Fibroblast of the aortic adventitia (primary cell): Measurements from ENCODE around the gene CXorf49. TPM values are rescaled to one million over a fixed set of nuclear protein-coding genes. Genes with fewer than 3 reads are reported as not detected.
"Not testable (repeated sequence)": the region's sequence is repeated elsewhere in the genome, so short reads cannot be mapped to it uniquely, and the experiment has no call there.

Experiments used
- DNase-seq: peaks from one replicate; pipeline ENCODE4 v3.0.0-alpha.2; 2010; ENCODE audit warnings: low read depth
- H3K4me3 ChIP-seq: 2 replicates; pipeline ENCODE4 v1.5.1; 2011; ENCODE audit warnings: low read depth, mild to moderate bottlenecking, control low read depth, low read length, moderate library complexity
- total RNA-seq: library from RNA; depleted of rRNA; stranded (reverse); fragments of >200 nt; gene quantifications from 2 replicates; pipeline ENCODE4 v1.2.3, GENCODE V29; 2012; ENCODE audit warnings: low replicate concordance
- TF ChIP-seq, protein P1 (sequence below): IDR thresholded peaks from 2 replicates; pipeline ENCODE4 v1.5.1; 2011; ENCODE audit warnings: mild to moderate bottlenecking, low read length, control low read depth, inconsistent platforms; ENCODE audit not compliant: insufficient read depth

Gene CXorf49
- total RNA-seq, 1 donor: not detected

DNA sequence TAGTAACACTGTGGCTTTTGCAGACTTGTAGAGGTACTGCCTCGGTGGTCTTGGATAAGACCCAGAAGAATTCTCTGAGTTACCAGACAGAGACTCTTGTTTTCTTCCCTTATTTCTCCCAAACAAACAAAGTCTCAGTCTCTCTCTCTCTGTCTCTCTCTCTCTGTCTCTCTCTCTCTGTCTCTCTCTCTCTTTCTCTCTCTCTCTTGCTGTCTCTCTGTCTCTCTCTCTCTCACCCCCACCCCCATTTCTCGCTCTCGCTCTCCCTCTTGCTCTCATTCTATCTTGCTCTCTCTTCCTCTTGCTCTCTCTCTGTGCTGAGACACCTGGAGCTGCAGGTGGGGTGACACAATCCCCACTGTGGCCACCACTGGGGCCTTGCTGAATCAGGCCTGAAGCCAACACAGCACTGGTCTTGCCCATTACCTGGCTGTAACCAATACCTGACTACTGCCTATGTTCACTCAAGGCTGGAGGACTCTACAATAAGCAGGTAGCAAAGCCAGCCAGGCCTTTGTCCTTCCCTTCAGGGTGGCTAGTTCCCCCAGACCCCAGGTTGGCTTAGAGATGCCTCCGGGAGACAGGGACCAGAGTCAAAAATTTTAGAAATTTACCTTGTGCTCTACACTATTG lies 38.4 kb downstream of the CXorf49 start:
- no peak overlapping the region for H3K4me3 ChIP-seq
- DNase-seq: no peak
- TF ChIP-seq, protein P1, sequence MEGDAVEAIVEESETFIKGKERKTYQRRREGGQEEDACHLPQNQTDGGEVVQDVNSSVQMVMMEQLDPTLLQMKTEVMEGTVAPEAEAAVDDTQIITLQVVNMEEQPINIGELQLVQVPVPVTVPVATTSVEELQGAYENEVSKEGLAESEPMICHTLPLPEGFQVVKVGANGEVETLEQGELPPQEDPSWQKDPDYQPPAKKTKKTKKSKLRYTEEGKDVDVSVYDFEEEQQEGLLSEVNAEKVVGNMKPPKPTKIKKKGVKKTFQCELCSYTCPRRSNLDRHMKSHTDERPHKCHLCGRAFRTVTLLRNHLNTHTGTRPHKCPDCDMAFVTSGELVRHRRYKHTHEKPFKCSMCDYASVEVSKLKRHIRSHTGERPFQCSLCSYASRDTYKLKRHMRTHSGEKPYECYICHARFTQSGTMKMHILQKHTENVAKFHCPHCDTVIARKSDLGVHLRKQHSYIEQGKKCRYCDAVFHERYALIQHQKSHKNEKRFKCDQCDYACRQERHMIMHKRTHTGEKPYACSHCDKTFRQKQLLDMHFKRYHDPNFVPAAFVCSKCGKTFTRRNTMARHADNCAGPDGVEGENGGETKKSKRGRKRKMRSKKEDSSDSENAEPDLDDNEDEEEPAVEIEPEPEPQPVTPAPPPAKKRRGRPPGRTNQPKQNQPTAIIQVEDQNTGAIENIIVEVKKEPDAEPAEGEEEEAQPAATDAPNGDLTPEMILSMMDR: no peak

DNA sequence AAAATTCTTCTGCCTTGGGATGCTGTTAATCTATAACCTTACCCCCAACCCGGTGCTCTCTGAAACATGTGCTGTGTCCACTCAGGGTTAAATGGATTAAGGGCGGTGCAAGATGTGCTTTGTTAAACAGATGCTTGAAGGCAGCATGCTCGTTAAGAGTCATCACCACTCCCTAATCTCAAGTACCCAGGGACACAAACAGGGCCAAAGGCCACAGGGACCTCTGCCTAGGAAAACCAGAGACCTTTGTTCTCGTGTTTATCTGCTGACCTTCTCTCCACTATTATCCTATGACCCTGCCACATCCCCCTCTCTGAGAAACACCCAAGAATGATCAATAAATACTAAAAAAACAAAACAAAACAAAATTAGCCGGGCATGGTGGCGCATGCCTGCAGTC lies 40.9 kb downstream of the CXorf49 start:
- H3K4me3 ChIP-seq, DNase-seq: not testable (repeated sequence)

DNA sequence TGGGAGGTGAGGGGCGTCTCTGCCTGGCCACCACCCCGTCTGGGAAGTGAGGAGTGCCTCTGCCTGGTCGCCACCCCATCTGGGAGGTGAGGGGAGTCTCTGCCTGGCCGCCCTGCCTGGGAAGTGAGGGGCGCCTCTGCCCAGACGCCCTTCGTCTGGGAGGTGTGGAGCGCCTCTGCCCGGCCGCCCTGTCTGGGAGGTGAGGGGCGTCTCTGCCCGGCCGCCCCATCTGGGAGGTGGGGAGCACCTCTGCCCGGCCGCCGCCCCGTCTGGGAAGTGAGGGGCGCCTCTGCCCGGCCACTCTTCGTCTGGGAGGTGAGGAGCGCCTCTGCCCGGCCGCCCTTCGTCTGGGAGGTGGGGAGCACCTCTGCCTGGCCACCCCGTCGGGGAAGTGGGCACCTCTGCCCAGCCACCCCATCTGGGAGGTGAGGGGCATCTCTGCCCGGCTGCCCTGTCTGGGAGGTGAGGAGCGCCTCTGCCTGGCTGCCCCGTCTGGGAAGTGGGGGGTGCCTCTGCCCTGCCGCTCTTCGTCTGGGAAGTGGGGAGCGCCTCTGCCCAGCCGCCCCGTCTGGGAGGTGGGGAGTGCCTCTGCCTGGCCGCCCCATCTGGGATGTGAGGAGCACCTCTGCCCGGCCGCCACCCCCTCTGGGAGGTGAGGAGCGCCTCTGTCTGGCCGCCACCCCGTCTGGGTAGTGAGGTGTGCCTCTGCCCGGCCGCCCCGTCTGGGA lies 41.9 kb downstream of the CXorf49 start:
- not testable (repeated sequence) for H3K4me3 ChIP-seq, DNase-seq

DNA sequence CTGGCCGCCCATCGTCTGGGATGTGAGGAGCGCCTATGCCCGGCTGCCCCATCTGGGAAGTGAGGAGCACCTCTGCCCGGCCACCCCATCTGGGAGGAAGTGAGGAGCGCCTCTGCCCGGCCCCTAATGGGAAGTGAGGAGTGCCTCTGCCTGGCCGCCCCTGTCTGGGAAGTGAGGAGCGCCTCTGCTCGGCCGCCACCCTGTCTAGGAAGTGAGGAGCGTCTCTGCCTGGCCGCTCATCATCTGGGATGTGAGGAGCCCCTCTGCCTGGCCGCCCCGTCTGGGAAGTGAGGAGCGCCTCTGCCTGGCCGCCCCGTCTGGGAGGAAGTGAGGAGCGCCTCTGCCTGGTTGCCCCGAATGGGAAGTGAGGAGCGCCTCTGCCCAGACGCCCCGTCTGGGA lies 42.4 kb downstream of the CXorf49 start:
- not testable (repeated sequence) for DNase-seq, H3K4me3 ChIP-seq

DNA sequence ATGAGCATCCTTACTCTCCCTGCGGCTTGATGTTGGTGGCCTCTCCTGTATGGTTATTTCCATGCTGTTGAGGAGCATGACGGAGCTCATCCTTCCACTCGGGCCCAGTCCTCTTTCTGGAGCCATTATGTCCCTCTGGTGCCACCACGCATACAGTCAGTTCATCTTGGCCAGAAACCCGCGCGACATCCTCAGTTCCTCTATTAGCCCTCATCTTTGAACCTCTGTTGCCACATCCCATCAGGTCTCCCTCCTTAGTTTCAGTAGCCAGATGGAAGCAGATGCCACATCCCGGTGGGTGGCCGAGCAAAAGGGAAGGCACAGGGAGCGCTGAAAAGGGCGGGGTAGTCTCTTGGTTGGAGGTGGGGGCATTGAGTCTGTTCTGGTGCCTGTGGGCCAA lies 46.1 kb downstream of the CXorf49 start:
- DNase-seq: no peak
- TF ChIP-seq, protein P1: no peak
- no peak overlapping the region for H3K4me3 ChIP-seq

DNA sequence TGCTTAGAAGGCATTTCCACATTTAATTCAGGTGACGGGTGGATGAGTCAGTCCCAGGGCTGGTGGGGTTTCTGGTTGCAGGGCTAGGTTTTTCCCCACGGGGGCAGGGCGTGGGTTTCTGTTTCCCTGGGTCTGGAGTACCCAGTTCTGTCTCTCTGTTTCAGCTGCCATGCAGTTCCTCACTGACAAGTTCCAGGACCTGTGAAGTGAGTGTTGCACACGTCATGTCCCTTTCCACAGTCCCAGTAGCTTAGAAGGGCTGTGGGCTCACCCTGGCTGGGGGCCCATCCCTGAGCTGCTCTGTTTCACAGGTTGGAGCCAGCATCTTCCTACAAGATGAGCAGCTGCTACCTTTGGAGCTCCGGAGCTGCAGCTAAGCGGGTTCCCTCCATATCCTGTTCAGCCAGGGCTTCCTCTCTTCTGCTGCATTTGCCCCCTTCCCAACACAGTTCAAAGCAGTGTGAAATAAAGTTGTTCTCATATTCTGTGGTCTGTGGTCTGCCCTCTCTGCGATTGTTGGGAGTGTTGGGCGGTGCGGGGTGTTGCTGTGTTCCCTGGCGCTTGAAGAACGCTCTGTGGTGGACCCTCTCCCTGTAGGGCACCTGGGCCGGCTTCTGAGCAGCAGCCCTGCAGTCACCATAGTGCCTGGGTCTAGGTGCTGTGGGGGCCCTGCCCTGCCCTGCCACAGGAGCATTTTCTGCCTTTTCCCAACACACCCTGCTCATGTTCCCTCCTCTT lies 46.9 kb downstream of the CXorf49 start:
- H3K4me3 ChIP-seq: no peak overlapping the region
- TF ChIP-seq, protein P1: no peak
- DNase-seq: no peak

DNA sequence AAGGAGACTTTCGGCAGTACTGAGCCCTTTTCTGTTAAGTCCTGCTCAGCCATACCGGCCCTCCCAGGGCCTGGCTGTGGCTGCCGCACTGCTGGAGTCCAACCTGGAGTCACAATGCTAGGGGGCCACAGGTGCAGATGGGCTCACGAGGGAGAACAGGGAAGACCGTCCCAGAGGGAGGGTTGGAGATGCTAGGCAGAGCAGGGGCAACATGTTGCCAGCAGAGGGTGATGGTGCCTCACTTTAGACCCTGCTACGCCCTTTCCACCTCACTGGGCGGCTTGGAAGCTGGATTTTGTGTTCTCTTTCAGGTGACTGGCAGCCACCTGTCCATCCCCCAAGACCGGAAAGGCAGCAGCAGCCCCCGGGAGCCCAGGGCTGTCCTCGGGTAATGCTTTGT lies 48.1 kb downstream of the CXorf49 start:
- TF ChIP-seq, protein P1: peak; percentile 28
- not testable (repeated sequence) for H3K4me3 ChIP-seq, DNase-seq

DNA sequence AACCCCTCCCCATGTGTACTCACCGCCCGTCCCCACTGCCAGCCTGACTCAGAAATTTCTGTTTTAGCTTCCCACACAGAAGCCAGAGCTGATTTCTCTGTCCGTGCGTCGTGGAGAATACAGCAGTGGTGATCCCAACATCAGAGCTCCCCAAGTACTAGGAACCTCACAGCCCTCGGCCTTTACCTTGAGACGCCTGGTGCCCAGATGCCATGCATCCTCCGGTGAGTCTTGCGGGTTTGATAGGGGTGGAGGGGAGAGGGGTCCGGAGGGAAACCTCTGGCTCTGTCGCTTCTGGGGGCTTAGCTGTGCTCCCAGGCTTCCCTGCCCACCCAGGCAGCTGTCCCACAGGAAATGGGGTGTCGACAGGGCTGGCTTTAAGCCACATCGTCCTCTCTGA lies 48.6 kb downstream of the CXorf49 start:
- DNase-seq: no peak
- H3K4me3 ChIP-seq: no peak overlapping the region
- TF ChIP-seq, protein P1: no peak
